Measurements from ENCODE around the gene KRT33A.
A peak's percentile ranks its signal among the peaks of the same experiment; 100 is the strongest.
"Not testable (repeated sequence)": the region's sequence is repeated elsewhere in the genome, so short reads cannot be mapped to it uniquely, and the experiment has no call there.

KRT33A gene

GRCh38 chr17:41350381-41350878 is at the start of gene KRT33A:
Gene KRT33A, minus strand, starts transcription at chr17:41350828. Its CDS starts 61 bp downstream, at chr17:41350767.
- not testable (repeated sequence) for H3K27ac ChIP-seq; DNase-seq (ENCODE audit: low read depth, low spot score)

GRCh38 chr17:41396996-41397660 is 46.5 kb upstream of the KRT33A start, which contains the start of gene KRT31:
Gene KRT31, minus strand, starts transcription at chr17:41397608. Its CDS starts 69 bp downstream, at chr17:41397539.
- no peak within 1 kb of the TSS for H3K27ac ChIP-seq
- no peak for DNase-seq (ENCODE audit: low read depth, low spot score)

DNA sequence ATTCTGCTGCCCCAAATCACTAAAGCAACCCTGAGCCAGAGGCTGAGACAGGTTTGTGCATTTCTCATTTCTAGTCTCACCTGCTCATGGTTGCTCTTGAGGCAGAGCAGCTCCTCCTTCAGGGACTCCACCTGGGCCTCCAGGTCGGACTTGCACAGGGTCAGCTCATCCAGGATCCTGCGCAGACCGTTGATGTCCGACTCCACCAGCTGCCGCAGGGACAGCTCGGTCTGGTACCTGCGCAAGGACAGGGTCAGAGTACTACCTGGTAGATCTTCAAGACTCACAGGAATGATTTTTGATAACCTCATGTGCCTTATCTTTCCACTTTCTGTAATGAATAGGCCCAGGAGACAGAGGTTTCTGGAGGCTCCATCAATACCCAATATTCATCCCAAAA is 45.7 kb upstream of the KRT33A start:
- H3K27ac ChIP-seq = no peak overlapping the region
- no peak for DNase-seq (ENCODE audit: low read depth, low spot score)

- no peak for DNase-seq (ENCODE audit: low read depth, low spot score)
- H3K27ac ChIP-seq = peak overlapping the region; percentile 92
Observed at GRCh38 chr17:41395611-41396010, 45.0 kb upstream of the KRT33A start.

DNA sequence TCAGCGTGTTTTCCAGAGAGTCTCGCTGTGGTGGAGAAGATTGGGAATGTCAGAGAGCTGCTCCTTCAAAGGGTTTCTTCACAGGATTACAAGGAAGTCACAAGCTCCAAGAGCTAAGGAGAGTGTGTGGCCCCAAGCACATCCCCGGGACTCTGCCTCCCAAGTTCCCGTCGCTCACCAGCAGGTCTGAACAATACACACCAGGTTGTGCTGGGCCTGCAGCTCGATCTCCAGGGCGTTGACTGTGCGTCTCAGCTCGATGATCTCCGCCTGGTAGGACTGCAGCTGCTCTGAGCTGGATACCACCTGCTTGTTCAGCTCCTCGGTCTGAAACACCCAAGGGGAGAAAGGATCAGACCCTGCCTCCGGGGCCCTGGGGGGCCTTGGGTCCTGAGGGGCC is 44.4 kb upstream of the KRT33A start:
- H3K27ac ChIP-seq = peak overlapping the region; percentile 92
- not testable (repeated sequence) for DNase-seq (ENCODE audit: low read depth, low spot score)

- H3K27ac ChIP-seq = peak overlapping the region; percentile 92
- peak; percentile 84 for DNase-seq (ENCODE audit: low read depth, low spot score)
Observed at GRCh38 chr17:41394254-41394996, 43.8 kb upstream of the KRT33A start.

GRCh38 chr17:41393826-41394225 is 43.2 kb upstream of the KRT33A start:
- peak overlapping the region; percentile 92 for H3K27ac ChIP-seq
- DNase-seq (ENCODE audit: low read depth, low spot score) = no peak

DNA sequence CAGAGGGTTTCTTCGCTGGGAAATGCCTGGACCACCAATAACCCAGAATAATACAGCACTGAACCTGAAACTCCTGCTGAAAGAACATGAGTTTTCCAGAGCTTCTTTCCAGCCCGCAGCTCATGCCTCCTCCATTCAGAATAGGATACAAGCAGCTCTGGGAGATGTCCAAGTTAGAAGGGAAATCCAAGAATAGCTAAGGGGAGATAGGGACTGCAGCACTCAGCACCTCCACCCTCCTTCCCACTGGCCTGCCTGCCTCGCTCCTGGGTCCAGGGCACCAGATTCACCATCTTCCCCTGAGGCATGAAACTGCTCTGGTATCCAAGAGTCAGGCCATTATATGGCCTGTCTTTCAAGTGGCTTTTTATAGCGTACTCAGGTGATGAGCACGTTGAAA is 42.7 kb upstream of the KRT33A start:
- H3K27ac ChIP-seq = peak overlapping the region; percentile 92
- no peak for DNase-seq (ENCODE audit: low read depth, low spot score)

DNA sequence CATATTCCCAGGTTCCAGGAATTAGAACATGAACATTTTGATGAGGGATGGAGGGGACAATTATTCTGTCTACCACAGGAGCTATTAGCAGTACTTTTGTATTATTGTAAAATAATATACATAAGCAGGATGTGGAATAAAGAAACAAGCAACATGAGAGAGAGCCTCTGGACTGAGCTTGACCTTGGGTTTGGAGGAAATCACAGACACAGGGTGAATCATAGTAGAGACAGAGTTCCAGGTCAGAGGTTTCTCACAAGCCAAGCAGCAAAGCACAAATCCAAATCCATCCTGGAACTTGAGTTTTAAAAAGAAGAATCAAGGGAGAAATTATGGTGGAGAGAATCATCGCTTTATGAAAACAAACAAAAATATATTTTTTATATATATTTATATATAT is 41.6 kb upstream of the KRT33A start:
- DNase-seq (ENCODE audit: low read depth, low spot score) = no peak
- H3K27ac ChIP-seq = no peak overlapping the region

GRCh38 chr17:41391535-41391934 is 40.9 kb upstream of the KRT33A start:
- DNase-seq (ENCODE audit: low read depth, low spot score) = no peak
- H3K27ac ChIP-seq = no peak overlapping the region

- H3K27ac ChIP-seq = no peak overlapping the region
- DNase-seq (ENCODE audit: low read depth, low spot score) = no peak
Observed at GRCh38 chr17:41390411-41390938, 39.8 kb upstream of the KRT33A start.

DNA sequence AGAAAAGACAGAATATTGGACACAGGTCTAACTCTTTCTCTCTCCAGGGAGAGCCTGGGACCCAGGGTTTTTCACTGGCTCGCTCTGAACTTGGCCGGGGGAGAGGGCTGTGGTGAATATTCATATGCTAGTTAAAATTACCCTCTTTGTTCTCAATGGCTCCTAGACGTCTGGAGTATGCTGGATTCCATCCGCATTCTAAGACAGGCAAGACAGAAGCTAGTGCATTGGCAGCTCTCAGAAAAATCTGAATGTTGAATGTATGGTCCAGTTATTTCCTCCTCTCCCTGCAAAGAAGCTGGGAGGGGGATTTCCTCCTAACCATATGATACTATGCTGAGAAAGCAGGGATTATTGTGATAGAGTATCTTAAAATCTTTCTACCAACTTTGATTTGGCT is 37.0 kb upstream of the KRT33A start:
- H3K27ac ChIP-seq = no peak overlapping the region
- DNase-seq (ENCODE audit: low read depth, low spot score) = no peak

DNA sequence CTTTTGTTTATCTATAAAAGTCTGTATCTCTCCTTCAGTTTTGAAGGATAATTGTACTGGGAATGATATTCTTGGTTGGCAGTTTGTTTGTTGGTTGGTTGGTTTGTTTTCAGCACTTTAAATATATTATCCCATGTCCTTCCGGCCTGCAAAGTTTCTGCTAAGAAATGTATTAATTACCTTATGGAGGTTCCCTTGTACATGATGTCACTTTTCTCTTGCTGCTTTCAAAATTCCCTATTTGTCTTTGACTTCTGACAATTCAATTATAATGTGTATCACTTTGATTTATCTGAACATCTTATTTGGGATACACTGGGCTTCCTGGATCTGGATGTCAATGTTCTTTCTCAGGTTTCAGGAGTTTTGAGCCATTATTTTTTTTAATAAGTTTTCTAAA is 35.6 kb upstream of the KRT33A start:
- no peak overlapping the region for H3K27ac ChIP-seq
- DNase-seq (ENCODE audit: low read depth, low spot score) = no peak

DNA sequence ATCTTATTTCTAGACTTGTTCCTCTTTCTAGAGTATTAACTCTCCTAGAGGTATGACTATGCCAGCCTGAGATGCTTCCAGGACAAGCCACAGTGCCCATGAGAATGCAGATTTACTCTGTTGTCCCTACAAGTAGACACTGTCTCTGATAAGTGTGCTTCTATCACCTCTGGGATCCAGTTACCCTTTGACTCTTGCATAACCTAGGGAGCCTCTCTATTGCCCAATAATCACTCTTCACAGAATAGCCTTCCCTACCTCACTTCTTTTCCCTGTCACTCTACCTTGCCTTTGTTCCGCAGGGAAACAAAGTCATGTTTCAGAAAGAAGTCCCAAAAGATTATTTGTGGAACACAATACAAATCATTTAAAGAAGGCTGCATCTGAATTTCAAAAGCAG is 33.1 kb upstream of the KRT33A start:
- H3K27ac ChIP-seq = peak overlapping the region; percentile 95
- DNase-seq (ENCODE audit: low read depth, low spot score) = no peak

- peak overlapping the region; percentile 95 for H3K27ac ChIP-seq
- DNase-seq (ENCODE audit: low read depth, low spot score) = no peak
Observed at GRCh38 chr17:41382394-41382793, 31.8 kb upstream of the KRT33A start.

DNA sequence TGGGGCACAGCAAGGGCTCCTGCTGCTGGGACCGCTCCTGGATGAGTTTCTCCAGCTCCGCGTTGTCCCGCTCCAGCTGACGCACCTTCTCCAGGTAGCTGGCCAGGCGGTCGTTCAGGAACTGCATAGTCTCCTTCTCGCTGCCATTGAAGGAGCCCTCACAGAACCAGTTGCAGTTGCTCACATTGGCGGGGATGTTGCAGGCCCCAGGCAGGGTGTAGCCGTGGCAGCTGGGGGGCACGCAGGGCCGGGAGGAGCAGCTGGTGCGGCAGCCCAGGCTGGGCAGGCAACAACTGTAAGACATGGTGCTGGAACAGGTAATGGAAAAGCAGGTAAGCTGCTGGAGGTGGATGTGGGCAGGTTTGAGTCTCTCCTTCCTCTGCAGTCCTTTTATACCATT is 31.3 kb upstream of the KRT33A start, which contains the start of gene KRT34:
TSS of gene KRT34 (minus strand) at position 364 of the 400 bp plus-strand sequence. CDS start at position 304, 60 bp downstream.
- not testable (repeated sequence) for DNase-seq (ENCODE audit: low read depth, low spot score)
- peak within 1 kb of the TSS; percentile 95 for H3K27ac ChIP-seq

GRCh38 chr17:41380091-41380490 is 29.5 kb upstream of the KRT33A start:
- peak overlapping the region; percentile 95 for H3K27ac ChIP-seq
- peak; percentile 66 for DNase-seq (ENCODE audit: low read depth, low spot score)

DNA sequence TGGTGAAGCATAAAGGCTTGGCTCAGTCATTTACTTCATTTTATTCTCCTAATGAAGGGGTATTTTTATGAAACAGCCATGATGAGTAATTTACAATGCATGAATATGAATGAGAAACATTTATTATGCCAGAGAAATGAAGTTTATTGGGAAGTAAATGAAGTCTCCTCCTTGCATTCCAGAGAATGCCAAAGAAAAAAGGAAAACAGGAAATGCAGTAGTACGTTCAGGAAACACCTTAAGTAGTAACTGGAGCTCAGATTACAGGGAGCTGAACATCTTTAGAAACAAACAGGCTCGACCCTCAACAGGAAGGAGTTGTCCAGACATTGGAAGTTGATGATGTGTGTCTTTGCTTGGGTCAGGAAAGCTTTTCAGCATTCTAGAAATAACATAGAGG is 26.9 kb upstream of the KRT33A start:
- no peak for DNase-seq (ENCODE audit: low read depth, low spot score)
- H3K27ac ChIP-seq = peak overlapping the region; percentile 95

GRCh38 chr17:41369713-41370112 is 19.1 kb upstream of the KRT33A start, which contains the start of gene KRT33B:
Gene KRT33B, minus strand, starts transcription at chr17:41369813. Its CDS starts 63 bp downstream, at chr17:41369750.
- DNase-seq (ENCODE audit: low read depth, low spot score) = no peak
- H3K27ac ChIP-seq = no peak within 1 kb of the TSS

DNA sequence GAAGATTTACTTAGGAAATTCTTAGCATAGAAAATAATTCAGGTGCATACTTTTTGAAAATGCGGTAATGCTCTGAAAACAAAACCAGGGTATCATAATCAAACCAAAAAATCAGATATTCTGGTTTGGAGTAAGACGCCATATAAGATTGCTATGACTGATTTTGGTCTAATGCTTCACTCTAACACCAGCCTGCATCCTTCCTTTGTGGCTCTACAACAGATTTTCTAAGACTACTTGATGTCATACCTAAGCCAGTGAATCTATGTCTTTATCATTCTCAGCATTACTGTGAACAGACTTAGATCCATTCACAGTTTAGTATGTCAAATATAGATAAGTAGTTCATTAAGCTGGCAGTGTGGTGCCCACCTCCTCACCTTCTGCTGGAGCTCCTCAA is 18.4 kb upstream of the KRT33A start:
- no peak for DNase-seq (ENCODE audit: low read depth, low spot score)
- H3K27ac ChIP-seq = no peak overlapping the region
